Pulmonary artery endothelial cell (primary cell): ENCODE measurements around the gene AWAT2. TPM values are rescaled to one million over a fixed set of nuclear protein-coding genes. Genes with fewer than 3 reads are reported as not detected.

Experiments
- DNase-seq: peaks from one replicate; pipeline ENCODE4 v3.0.0-alpha.2; 2011; ENCODE audit warnings: low read depth, low spot score
- total RNA-seq: library from RNA; depleted of rRNA; stranded (reverse); fragments of >200 nt; gene quantifications from 2 replicates; pipeline ENCODE4 v1.2.3, GENCODE V29; 2014

Gene AWAT2
- total RNA-seq, 1 donor from 2014 or later = 0.07 TPM

GRCh38 chrX:70042399-70043371 is 7.1 kb downstream of the AWAT2 start:
- DNase-seq = no peak

GRCh38 chrX:70041993-70042392 is 7.7 kb downstream of the AWAT2 start:
- no peak for DNase-seq

- DNase-seq = no peak
Observed at GRCh38 chrX:70039758-70040157, 10.0 kb downstream of the AWAT2 start.

- DNase-seq = no peak
Observed at GRCh38 chrX:70038951-70039350, 10.8 kb downstream of the AWAT2 start.

GRCh38 chrX:70038515-70038914 is 11.2 kb downstream of the AWAT2 start:
- DNase-seq = no peak

GRCh38 chrX:70034646-70035045 is 15.1 kb downstream of the AWAT2 start:
- DNase-seq = no peak

- no peak for DNase-seq
Observed at GRCh38 chrX:70033348-70034051, 16.2 kb downstream of the AWAT2 start.

- DNase-seq = no peak
Observed at GRCh38 chrX:70032792-70033191, 16.9 kb downstream of the AWAT2 start.

- no peak for DNase-seq
Observed at GRCh38 chrX:70030301-70030767, 19.4 kb downstream of the AWAT2 start.

- DNase-seq = no peak
Observed at GRCh38 chrX:70029863-70030262, 19.9 kb downstream of the AWAT2 start.

GRCh38 chrX:70026851-70027200 is 22.9 kb downstream of the AWAT2 start:
- peak; percentile 30 for DNase-seq

GRCh38 chrX:70026112-70026850 is 23.5 kb downstream of the AWAT2 start:
- peak; percentile 40 for DNase-seq

GRCh38 chrX:70025464-70025863 is 24.3 kb downstream of the AWAT2 start:
- peak; percentile 50 for DNase-seq

- no peak for DNase-seq
Observed at GRCh38 chrX:70022616-70023015, 27.1 kb downstream of the AWAT2 start.

- DNase-seq = no peak
Observed at GRCh38 chrX:70016513-70016912, 33.2 kb downstream of the AWAT2 start.

GRCh38 chrX:70013466-70014381 is 36.0 kb downstream of the AWAT2 start:
- no peak for DNase-seq

- no peak for DNase-seq
Observed at GRCh38 chrX:70012756-70013155, 37.0 kb downstream of the AWAT2 start.

- no peak for DNase-seq
Observed at GRCh38 chrX:70009970-70010369, 39.8 kb downstream of the AWAT2 start.

- no peak for DNase-seq
Observed at GRCh38 chrX:70009049-70009448, 40.7 kb downstream of the AWAT2 start.

GRCh38 chrX:70007946-70008345 is 41.8 kb downstream of the AWAT2 start:
- DNase-seq = no peak
